Prostate gland (tissue), 2 donors: Measurements from ENCODE around the gene CRADD.
A peak's percentile ranks its signal among the peaks of the same experiment; 100 is the strongest.

ENCODE experiments used
- CTCF ChIP-seq, 4 experiments: fragments of 200-600 bp in 2 of 4; fragments of 450-650 bp in 2 of 4; sonication (generic) in 2 of 4; IDR thresholded peaks; 1 replicate in 3 of 4; 2 replicates in 1 of 4; pipeline ENCODE4 v1.5.1; 2016 to 2019; ENCODE audit warnings: antibody characterized with exemption in 4 of 4, mild to moderate bottlenecking in 2 of 4, moderate library complexity in 2 of 4
- POLR2A ChIP-seq: fragments of 450-650 bp; IDR thresholded peaks from one replicate; pipeline ENCODE4 v1.6.1; 2016; ENCODE audit warnings: antibody characterized with exemption, mild to moderate bottlenecking
- POLR2AphosphoS5 ChIP-seq: sonication (generic); formaldehyde crosslinking; IDR thresholded peaks from one replicate; pipeline ENCODE4 v1.6.1; 2017; ENCODE audit warnings: antibody characterized with exemption

- TF ChIP-seq CTCF (IDR thresholded peaks at IDR 0.05) (no peak), POLR2A (no peak), POLR2AphosphoS5 (peak; percentile 74)
These were observed 108.3 kb downstream of the CRADD start for GRCh38 chr12:93785249-93786010.
